Activated CD4-positive, alpha-beta T cell treated with anti-CD3 and anti-CD28 coated beads, Interleukin-2, amount 50 U/mL, for 48 hours (primary cell): ENCODE measurements around the gene PHF10.

Experiments
- DNase-seq, 2 experiments: peaks; one replicate each; pipeline ENCODE4 v3.0.0-alpha.2; 2020

Gene PHF10

GRCh38 chr6:169722362-169723199 is 1.7 kb downstream of the PHF10 start:
- DNase-seq: peak; percentile 43 to 54

- DNase-seq: no peak
Measured at GRCh38 chr6:169720207-169720855, 4.0 kb downstream of the PHF10 start.

GRCh38 chr6:169719117-169719516 is 5.2 kb downstream of the PHF10 start:
- DNase-seq: no peak

- DNase-seq: no peak
Measured at GRCh38 chr6:169714595-169714994, 9.7 kb downstream of the PHF10 start.

GRCh38 chr6:169714178-169714577 is 10.1 kb downstream of the PHF10 start:
- no peak for DNase-seq

- DNase-seq: no peak
Measured at GRCh38 chr6:169710009-169710408, 14.3 kb downstream of the PHF10 start.

GRCh38 chr6:169709293-169709692 is 15.0 kb downstream of the PHF10 start:
- no peak for DNase-seq

- DNase-seq: no peak
Measured at GRCh38 chr6:169707772-169708171, 16.5 kb downstream of the PHF10 start.

- DNase-seq: peak in 1 of 2 experiments; percentile 39
Measured at GRCh38 chr6:169702840-169703246, 21.5 kb downstream of the PHF10 start.

- DNase-seq: peak; percentile 98
Measured at GRCh38 chr6:169701954-169702839, 22.1 kb downstream of the PHF10 start, which contains the start of the genes C6orf120 and WDR27. Gene C6orf120, plus strand, starts transcription at chr6:169702126. Its CDS starts 334 bp downstream, at chr6:169702460. Gene WDR27, minus strand, starts transcription at chr6:169702029. Its CDS starts 13,024 bp downstream, at chr6:169689005.

GRCh38 chr6:169701311-169701953 is 22.9 kb downstream of the PHF10 start:
- peak in 1 of 2 experiments; percentile 21 for DNase-seq

- DNase-seq: no peak
Measured at GRCh38 chr6:169700296-169700695, 24.0 kb downstream of the PHF10 start.

GRCh38 chr6:169697115-169697514 is 27.2 kb downstream of the PHF10 start:
- DNase-seq: peak; percentile 17 to 46

- no peak for DNase-seq
Measured at GRCh38 chr6:169695131-169695530, 29.2 kb downstream of the PHF10 start.

GRCh38 chr6:169692516-169692915 is 31.8 kb downstream of the PHF10 start:
- no peak for DNase-seq

GRCh38 chr6:169691260-169691659 is 33.0 kb downstream of the PHF10 start:
- DNase-seq: no peak

GRCh38 chr6:169689287-169689686 is 35.0 kb downstream of the PHF10 start:
- no peak for DNase-seq

GRCh38 chr6:169685860-169686259 is 38.4 kb downstream of the PHF10 start:
- DNase-seq: no peak

- DNase-seq: no peak
Measured at GRCh38 chr6:169684056-169684455, 40.2 kb downstream of the PHF10 start.

GRCh38 chr6:169678342-169678741 is 46.0 kb downstream of the PHF10 start:
- DNase-seq: no peak

- no peak for DNase-seq
Measured at GRCh38 chr6:169677096-169677495, 47.2 kb downstream of the PHF10 start.

GRCh38 chr6:169675011-169675410 is 49.3 kb downstream of the PHF10 start:
- no peak for DNase-seq
